AG09319 (cell line): Measurements from ENCODE around the gene DLGAP1.

Experiments used
- DNase-seq: peaks from one replicate; pipeline ENCODE4 v3.0.0-alpha.2; 2010; ENCODE audit warnings: low read depth; ENCODE audit errors: extremely low read depth
- CTCF ChIP-seq: IDR thresholded peaks from 2 replicates; pipeline ENCODE4 v1.5.1; 2011; ENCODE audit warnings: low read depth, mild to moderate bottlenecking, inconsistent platforms, low read length, moderate library complexity

Gene DLGAP1

GRCh38 chr18:4074647-4075046 is 380.5 kb downstream of the DLGAP1 start:
- no peak for TF ChIP-seq CTCF
- no peak for DNase-seq

GRCh38 chr18:4069183-4069582 is 385.9 kb downstream of the DLGAP1 start:
- no peak for TF ChIP-seq CTCF
- DNase-seq = no peak

GRCh38 chr18:4068552-4069158 is 386.5 kb downstream of the DLGAP1 start:
- TF ChIP-seq CTCF = peak; percentile 83
- peak; percentile 4 for DNase-seq

GRCh38 chr18:4063545-4063944 is 391.6 kb downstream of the DLGAP1 start:
- no peak for DNase-seq
- TF ChIP-seq CTCF = no peak

GRCh38 chr18:4060427-4061281 is 394.5 kb downstream of the DLGAP1 start:
- no peak for TF ChIP-seq CTCF
- no peak for DNase-seq

DNA sequence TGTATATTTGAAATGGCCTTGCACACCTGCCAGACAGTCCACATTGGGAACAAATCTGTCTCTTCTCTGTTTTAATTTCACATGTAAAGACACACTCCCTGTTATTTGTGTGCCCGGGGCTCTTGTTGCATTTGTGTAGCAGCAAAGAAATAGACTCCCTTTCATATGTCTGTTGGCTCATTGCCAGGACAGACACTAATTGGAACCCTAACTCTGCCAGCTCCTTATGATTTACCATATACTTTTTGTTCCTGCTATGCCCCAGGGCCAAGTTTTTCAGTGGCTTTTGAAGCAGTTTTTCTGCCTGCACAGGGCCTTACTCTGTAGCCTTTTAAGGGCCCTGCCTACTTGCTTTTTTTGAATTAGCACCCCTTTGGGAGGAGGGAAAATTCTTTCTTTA is 396.9 kb downstream of the DLGAP1 start:
- no peak for DNase-seq
- no peak for TF ChIP-seq CTCF

- DNase-seq = no peak
These were observed 414.6 kb downstream of the DLGAP1 start for GRCh38 chr18:4040391-4041092.

More at GRCh38 chr18:4040391-4041092, 414.6 kb downstream of the DLGAP1 start:
- no peak for TF ChIP-seq CTCF
